Measurements from ENCODE around the gene DISC1. TPM values are rescaled to one million over a fixed set of nuclear protein-coding genes. Genes with fewer than 3 reads are reported as not detected.

DISC1 gene
- total and polyA plus RNA-seq, 11 donors = 0.76 to 12.8 (median 4.3) TPM

GRCh38 chr1:231665101-231665500 lies 38.5 kb downstream of the DISC1 start:
- Histone ChIP-seq H3K36me3 (no peaks in the 10 kb centered on the region), H3K4me1 (peaks cover 0 to 16% (median 0%) of the 10 kb centered on the region in 12 donors), H3K27me3 (no peaks in the 10 kb centered on the region), H3K27ac (no peak overlapping the region), H3K4me3 (no peak overlapping the region), H3K9me3 (peaks cover 0 to 25% (median 7%) of the 10 kb centered on the region in 12 donors)
- WGBS, 4 donors = 80 to 83% (median 81%) methylated on average over 5 of the region's 5 CpGs
- ATAC-seq = no peak
- intact Hi-C loops (cut with DNase I) = no loop called here
- no peak for DNase-seq
- TF ChIP-seq CTCF (IDR thresholded peaks at IDR 0.05) (no peak), POLR2A (IDR thresholded peaks at IDR 0.05) (no peak)

GRCh38 chr1:231665726-231666125 lies 39.1 kb downstream of the DISC1 start:
- no peak for DNase-seq
- WGBS, 4 donors = 91 to 96% (median 94%) methylated on average over 3 of the region's 3 CpGs

GRCh38 chr1:231666220-231666936 lies 39.8 kb downstream of the DISC1 start:
- DNase-seq = no peak
- H3K27me3 ChIP-seq = no peaks in the 10 kb centered on the region
- no peak overlapping the region for H3K4me3 ChIP-seq
- WGBS, 4 donors = 83 to 85% (median 84%) methylated on average over 7 of the region's 7 CpGs
- peaks cover 0 to 16% (median 0%) of the 10 kb centered on the region in 12 donors for H3K4me1 ChIP-seq
- H3K9me3 ChIP-seq = peaks cover 0 to 37% (median 10%) of the 10 kb centered on the region in 12 donors
- H3K36me3 ChIP-seq = no peaks in the 10 kb centered on the region
- TF ChIP-seq CTCF (IDR thresholded peaks at IDR 0.05) (no peak), POLR2A (IDR thresholded peaks at IDR 0.05) (no peak)
- H3K27ac ChIP-seq = no peak overlapping the region
- ATAC-seq = no peak
- intact Hi-C loops (cut with DNase I) = no loop called here

More at GRCh38 chr1:231665726-231666125, 39.1 kb downstream of the DISC1 start:
- H3K9me3 ChIP-seq = peaks cover 0 to 32% (median 9%) of the 10 kb centered on the region in 12 donors
- H3K27ac ChIP-seq = no peak overlapping the region
- no peaks in the 10 kb centered on the region for H3K27me3 ChIP-seq
- ATAC-seq = no peak
- H3K36me3 ChIP-seq = no peaks in the 10 kb centered on the region
- no peak overlapping the region for H3K4me3 ChIP-seq
- TF ChIP-seq CTCF (IDR thresholded peaks at IDR 0.05) = no peak
- TF ChIP-seq POLR2A (IDR thresholded peaks at IDR 0.05) = no peak
- intact Hi-C loops (cut with DNase I) = no loop called here
- H3K4me1 ChIP-seq = peaks cover 0 to 16% (median 0%) of the 10 kb centered on the region in 12 donors

- Histone ChIP-seq H3K9me3 (peaks cover 0 to 37% (median 10%) of the 10 kb centered on the region in 12 donors), H3K27me3 (no peaks in the 10 kb centered on the region), H3K4me3 (no peak overlapping the region), H3K27ac (no peak overlapping the region), H3K36me3 (no peaks in the 10 kb centered on the region), H3K4me1 (peaks cover 0 to 16% (median 0%) of the 10 kb centered on the region in 12 donors)
- WGBS, 4 donors = 50 to 53% (median 51%) methylated on average over 1 of the region's 1 CpG
- TF ChIP-seq POLR2A (IDR thresholded peaks at IDR 0.05) = no peak
- TF ChIP-seq CTCF (IDR thresholded peaks at IDR 0.05) = no peak
- no peak for DNase-seq
- ATAC-seq = no peak
- intact Hi-C loops (cut with DNase I) = no loop called here
Observed at GRCh38 chr1:231666937-231667608, 40.5 kb downstream of the DISC1 start.
